Measurements from ENCODE around the gene GPS1.

DNA sequence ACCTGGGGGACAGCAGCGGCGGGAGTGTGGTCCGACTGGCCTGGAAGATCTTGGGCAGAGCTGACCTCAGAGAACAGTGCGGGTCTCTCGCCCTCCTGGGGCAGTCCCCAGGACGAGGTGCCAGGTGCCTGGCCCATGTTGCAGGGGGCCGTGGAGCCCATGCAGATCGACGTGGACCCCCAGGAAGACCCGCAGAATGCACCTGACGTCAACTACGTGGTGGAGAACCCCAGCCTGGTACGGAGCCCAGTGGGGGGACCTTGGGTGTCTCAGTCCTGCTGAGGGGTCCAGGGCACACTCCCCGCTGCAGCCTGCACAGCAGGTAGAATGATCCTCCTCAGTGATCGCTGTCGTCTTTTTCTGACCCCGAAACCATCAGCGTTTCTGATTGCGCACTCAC lies 1.4 kb downstream of the GPS1 start:
- no peak for TF ChIP-seq POLR2A (IDR thresholded peaks at IDR 0.05; ENCODE audit: low read depth, low read length)
- TF ChIP-seq, protein P1, sequence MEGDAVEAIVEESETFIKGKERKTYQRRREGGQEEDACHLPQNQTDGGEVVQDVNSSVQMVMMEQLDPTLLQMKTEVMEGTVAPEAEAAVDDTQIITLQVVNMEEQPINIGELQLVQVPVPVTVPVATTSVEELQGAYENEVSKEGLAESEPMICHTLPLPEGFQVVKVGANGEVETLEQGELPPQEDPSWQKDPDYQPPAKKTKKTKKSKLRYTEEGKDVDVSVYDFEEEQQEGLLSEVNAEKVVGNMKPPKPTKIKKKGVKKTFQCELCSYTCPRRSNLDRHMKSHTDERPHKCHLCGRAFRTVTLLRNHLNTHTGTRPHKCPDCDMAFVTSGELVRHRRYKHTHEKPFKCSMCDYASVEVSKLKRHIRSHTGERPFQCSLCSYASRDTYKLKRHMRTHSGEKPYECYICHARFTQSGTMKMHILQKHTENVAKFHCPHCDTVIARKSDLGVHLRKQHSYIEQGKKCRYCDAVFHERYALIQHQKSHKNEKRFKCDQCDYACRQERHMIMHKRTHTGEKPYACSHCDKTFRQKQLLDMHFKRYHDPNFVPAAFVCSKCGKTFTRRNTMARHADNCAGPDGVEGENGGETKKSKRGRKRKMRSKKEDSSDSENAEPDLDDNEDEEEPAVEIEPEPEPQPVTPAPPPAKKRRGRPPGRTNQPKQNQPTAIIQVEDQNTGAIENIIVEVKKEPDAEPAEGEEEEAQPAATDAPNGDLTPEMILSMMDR (conservative IDR thresholded peaks at IDR 0.05; ENCODE audit: low read depth, low read length) = no peak
- no peak for TF ChIP-seq CEBPB (IDR thresholded peaks at IDR 0.05; ENCODE audit: low read depth, low read length)
- TF ChIP-seq ELK1 (IDR thresholded peaks at IDR 0.05; ENCODE audit: borderline replicate concordance, low read depth, low read length) = no peak
- no peak for TF ChIP-seq CHD1 (IDR thresholded peaks at IDR 0.05; ENCODE audit: low read depth, low read length)
- TF ChIP-seq MAFK (IDR thresholded peaks at IDR 0.05; ENCODE audit: low read depth, low read length) = no peak
- no peak for TF ChIP-seq SMC3 (IDR thresholded peaks at IDR 0.05; ENCODE audit: low read depth, low read length)
- no peak for TF ChIP-seq BHLHE40 (IDR thresholded peaks at IDR 0.05; ENCODE audit: low read depth, low read length)
- TF ChIP-seq RAD21 (IDR thresholded peaks at IDR 0.05; ENCODE audit: low read length) = no peak
- no peak for TF ChIP-seq MXI1 (IDR thresholded peaks at IDR 0.05; ENCODE audit: borderline replicate concordance, low read depth, low read length)
- no peak for TF ChIP-seq RCOR1 (IDR thresholded peaks at IDR 0.05; ENCODE audit: insufficient replicate concordance, low read length)

Measured in IMR-90 (cell line).